Measurements from ENCODE around the gene AKR1B1.
A peak's percentile ranks its signal among the peaks of the same experiment; 100 is the strongest.

The AKR1B1 gene

DNA sequence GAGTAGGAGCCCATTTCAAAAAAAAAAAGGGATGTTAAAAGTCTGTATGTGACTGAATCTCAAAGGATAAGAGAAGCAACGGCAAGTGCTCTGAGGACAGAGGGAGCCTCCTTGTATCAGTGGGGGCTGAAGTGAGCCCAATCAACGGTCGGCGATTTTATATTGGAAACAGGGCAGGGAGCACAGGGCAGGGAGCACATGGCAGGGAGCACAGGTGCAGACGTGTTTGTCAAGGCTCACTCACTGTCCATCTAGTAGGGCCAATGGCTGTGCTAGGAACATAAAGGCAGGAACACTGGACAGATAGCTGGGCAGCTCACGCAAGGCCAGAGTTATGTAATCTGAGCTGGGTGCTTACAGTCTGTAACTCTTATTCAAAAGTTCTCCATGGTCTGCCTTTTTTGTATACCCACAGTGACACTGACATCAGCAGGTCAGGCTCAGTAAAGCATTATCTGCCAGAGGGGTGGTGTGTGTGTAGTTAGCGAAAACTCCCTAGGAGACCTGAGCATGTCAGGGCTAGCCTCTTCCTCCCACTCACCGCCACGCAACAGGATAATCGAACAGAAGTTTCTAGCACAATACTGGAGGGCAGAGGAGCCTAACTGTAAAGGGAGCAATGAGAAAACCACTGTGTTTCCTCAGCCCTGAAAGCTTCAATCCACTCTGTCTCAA is 15.4 kb downstream of the AKR1B1 start:
- DNase-seq: no peak

- no peak for DNase-seq
These were observed 16.3 kb downstream of the AKR1B1 start for GRCh38 chr7:134442441-134443220.

DNA sequence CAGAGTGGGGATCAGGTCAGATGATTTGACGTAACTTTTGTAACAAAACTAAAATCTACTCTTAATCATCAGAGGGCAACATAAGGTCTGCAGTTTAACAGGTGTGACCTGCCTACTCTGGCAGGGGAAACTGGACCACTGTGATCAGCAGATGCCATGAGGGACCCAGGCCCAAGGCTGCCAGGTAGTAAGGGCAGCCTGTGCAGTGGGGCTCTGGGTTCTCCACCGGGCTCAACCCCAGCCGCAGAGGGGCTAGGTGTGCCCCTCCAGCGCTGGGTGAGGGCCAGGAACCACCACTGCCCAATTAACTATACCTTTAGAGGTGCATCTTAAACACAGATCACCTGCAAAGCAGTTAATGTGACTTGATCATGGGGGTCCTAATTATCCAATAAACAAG is 17.6 kb downstream of the AKR1B1 start:
- no peak for DNase-seq

DNA sequence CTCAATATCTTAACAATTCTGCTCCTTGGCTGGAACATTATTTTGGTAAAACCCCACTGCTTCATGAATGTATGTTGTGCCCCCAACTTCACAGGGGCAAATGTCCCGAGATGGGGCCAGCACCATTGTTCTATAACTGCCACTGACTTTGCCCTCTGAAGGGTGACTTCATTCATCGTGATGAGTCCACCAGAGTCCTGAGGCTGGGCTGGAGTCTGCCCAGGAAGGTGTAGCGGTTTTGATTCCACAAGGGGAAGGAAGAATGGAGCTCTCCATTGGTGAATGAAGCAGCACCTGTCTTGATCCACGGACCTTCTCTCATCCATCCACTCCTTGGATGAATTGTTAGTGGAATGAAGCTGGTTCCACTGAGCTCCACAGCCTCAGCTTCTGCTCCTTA is 18.4 kb downstream of the AKR1B1 start:
- no peak for DNase-seq

GRCh38 chr7:134440067-134440466 is 18.8 kb downstream of the AKR1B1 start:
- no peak for DNase-seq

GRCh38 chr7:134438946-134439345 is 20.0 kb downstream of the AKR1B1 start:
- DNase-seq: no peak

- no peak for DNase-seq
These were observed 23.6 kb downstream of the AKR1B1 start for GRCh38 chr7:134435161-134435920.

DNA sequence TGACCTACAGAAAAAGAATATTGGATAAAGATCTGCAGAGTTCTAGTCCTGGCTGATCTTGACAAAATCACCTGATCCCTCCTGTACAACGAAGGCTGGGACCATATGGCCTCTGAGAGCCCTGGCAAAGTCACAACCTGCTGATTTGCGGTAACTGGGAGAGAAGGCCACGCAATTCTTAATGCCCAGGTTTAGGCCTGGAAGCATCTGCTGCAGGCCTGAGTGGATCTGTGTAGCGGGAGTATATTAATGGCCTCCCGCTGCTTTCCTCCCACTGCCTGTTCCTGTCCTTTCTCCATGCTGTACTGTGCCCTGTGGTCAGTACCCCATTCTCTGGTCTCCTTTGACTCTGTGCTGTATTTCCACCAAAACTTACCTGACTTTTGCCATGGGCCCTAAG is 24.2 kb downstream of the AKR1B1 start:
- DNase-seq: no peak

DNA sequence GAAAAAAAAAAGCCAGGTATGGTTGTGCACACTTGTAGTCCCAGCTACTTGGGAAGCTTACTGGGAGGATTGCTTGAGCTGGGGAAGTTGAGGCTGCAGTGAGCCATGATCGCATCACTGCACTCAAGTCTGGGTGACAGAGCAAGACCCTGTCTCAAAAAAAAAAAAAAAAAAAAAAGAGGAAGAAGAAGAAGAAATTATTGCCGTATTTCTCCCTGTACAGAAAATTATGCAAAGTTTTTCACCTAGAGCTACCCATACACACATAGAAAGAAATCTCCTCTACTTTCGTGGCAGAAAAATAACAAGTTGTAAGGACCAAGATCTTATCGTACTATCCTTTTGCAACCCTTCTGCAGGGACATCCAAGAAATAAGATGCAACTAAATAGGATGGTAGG is 25.5 kb downstream of the AKR1B1 start:
- DNase-seq: no peak

DNA sequence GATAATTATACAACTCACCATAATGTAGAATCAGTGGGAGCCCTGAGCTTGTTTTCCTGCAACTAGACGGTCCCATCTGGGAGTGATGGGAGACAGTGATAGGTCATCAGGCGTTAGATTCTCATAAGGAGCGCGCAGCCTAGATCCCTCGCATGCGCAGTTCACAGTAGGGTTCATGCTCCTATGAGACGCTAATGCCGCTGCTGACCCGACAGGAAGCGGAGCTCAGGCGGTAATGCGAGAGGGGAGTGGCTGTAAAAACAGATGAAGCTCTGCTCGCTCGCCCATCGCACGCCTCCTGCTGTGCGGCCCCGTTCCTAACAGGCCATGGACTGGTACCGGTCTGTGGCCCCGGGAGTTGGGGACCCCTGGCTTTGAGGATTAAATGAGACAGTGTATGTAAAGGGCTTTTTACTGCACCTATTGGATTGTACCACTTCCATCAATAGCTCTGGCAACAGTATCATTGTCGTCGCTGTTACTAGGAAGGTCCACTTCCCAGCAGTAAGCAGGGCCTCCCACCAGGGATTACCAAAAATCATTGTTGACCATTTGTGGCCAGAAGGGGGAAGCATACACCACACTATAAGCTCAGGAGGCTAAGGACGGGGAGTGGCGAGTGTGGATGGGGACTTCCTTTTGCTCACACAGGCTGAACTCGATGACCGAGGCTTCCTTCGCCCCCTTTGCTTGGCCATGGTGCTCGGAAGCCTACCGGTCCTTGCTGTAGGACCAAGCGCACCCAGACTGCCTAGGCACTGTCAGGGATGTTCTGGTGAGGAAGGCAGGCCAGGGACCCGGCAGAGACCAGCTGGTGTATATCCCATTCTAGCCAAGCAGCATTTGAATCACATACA is 26.4 kb downstream of the AKR1B1 start:
- peak; percentile 88 for DNase-seq

DNA sequence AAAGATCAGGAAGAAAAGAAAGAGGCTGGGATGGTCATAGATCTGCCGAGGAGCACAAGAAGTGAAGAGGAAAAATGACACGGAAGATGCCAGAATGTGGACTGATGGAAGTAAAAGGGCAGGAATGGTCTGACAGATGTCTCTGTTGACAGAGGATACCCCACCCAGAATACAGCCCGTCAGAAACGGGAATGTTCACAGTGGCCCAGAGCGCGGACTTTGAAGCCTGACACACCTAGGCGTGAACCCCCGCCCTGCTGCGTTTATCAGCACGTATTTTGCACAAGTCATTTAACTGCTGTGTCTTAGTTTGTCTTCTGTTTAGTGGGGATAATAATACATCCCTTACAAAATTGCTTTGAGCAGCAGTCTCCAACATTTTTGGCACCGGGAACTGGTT is 27.1 kb downstream of the AKR1B1 start:
- no peak for DNase-seq

GRCh38 chr7:134429481-134429880 is 29.4 kb downstream of the AKR1B1 start:
- no peak for DNase-seq

- DNase-seq: no peak
These were observed 30.0 kb downstream of the AKR1B1 start for GRCh38 chr7:134428942-134429341.

- DNase-seq: no peak
These were observed 31.0 kb downstream of the AKR1B1 start for GRCh38 chr7:134427896-134428295.

GRCh38 chr7:134425777-134426176 is 33.1 kb downstream of the AKR1B1 start:
- DNase-seq: no peak

DNA sequence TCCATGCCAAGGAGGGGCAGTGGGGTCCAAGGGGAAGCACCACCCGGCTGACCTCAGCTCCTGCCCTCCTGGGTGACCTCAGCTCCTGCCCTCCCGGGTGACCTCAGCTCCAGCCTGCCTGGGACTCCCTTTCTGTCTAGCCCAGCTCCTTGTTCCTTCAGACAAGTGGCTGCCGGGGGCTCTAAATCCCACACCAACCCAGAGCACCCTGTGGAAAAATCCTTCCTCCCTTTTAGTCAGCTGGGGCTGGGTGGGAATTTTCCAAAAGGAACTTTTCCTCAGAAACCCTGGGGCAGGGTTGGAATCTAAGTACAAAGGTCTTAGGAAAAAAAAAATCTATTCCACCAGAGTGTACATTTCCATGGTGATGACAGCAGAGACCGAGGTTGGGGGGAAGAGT is 36.3 kb downstream of the AKR1B1 start:
- no peak for DNase-seq

- DNase-seq: no peak
These were observed 36.9 kb downstream of the AKR1B1 start for GRCh38 chr7:134422008-134422407.

DNA sequence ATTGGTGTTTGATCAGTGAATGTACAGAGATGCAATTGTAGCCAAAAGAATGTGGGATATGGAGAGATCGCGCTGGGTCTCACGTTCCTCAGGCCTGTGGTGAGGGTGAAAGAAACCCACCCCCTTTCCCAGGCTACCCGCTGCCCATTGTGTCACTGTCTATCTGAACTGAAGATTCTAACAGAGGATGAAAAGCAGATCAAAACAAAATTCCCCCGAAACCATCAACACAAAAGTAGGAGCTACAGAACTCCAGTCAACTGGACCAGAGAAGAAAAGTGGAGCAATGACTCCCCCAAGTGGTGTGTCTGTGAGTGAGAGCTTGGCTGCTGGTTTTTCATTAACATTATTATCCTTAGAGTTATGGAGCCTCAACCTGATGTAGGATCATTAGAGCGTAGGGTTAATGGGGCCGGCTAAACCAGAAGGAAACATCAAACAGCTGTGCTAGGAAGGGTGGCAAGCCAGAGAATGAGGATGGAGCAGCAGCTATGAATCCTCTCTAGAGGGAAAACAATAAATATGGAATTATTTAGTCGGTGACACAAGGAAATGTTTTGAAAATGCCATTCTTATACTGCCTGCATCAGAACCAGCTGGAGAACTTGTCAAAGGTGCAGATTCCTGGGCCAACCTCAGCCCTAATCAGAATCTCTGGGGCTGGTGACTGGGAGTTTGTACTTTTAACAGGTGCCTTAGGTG is 38.3 kb downstream of the AKR1B1 start:
- peak; percentile 24 for DNase-seq

DNA sequence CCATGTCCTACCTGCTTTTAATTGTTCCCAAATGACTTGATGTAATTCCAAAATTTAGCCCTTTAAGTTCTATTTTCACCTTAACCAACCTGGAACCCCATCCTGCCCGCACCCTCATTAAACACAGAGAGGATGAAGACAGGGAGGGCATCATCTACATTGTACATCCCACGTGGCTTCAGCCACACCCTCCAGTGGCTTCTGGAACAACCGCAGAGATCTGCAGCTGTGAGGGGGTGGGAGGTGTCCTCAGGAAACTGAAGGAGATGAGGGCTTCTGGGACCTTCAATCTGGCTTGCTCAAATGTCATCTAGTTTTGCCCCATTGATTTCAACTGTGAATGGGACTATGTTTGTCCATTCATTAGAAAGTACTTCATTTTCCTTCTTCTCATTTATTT is 39.0 kb downstream of the AKR1B1 start:
- DNase-seq: no peak

DNA sequence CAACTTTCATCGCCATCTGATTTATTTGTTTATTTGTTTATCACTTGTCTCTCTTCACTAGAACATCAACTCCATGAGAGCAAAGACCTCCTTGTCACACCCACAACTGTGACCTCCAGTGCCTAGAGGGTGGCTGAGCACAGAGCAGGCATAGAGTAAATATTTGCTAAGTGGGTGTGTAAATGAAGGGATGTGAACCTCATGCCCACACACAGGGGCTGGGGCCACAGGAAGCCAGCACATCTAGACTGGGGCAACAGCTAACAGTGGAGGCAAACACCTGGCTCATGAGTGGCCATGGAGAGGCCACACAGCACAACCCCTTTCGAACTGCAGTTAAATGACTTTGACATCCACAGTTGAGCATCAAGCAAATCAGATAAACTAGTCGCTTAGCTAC is 39.8 kb downstream of the AKR1B1 start:
- peak; percentile 0 for DNase-seq

GRCh38 chr7:134415700-134416099 is 43.2 kb downstream of the AKR1B1 start:
- DNase-seq: no peak

DNA sequence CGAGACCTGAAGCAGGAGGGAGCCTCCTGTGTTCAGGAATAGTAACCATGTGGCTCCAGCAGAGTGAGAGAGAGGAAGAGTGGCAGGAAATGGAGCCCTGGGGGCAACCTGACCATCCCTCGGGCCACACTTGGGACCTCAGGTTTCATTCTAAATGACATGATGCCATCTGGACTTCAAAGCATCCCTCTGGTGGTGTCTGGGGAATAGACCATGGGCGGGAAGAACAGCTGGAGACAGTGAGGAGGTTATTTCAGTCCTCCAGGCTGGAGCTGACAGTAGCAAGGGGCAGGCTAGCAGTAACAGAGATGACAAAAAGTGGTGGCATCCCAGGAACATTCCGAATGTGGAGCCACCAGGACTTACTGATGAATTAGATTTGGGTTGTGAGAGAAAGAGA is 44.8 kb downstream of the AKR1B1 start:
- DNase-seq: no peak

All from NCI-H510A treated with DMSO at 0.1 percent for 48 hours (cell line).